Measurements from ENCODE around the gene AAGAB. TPM values are rescaled to one million over a fixed set of nuclear protein-coding genes. Genes with fewer than 3 reads are reported as not detected.

The AAGAB gene
- 23.5 and 26.4 TPM in 2 replicates for total RNA-seq

GRCh38 chr15:67254238-67255175, at the start of gene AAGAB, which contains the start of gene IQCH:
AAGAB (minus strand) TSS chr15:67254661; CDS start chr15:67254631, 30 bp downstream.
IQCH (plus strand) TSS chr15:67254786; CDS start chr15:67254897, 111 bp downstream.

Other genes starting within 250 kb of the AAGAB start
- 23.5 and 46.2 TPM in 2 replicates for gene SMAD3, start 189.1 kb downstream of the AAGAB start, total RNA-seq
- 0.36 and 2.3 TPM in 2 replicates for gene IQCH, start 125 bp upstream of the AAGAB start, total RNA-seq